Skeletal muscle satellite cell (primary cell): ENCODE results near the gene PITPNM3.

Source experiments
- H3K27me3 ChIP-seq: 2 replicates; pipeline ENCODE4 v1.7.0; 2013; ENCODE audit warnings: low read length; ENCODE audit not compliant: control insufficient read depth, insufficient read depth
- H3K36me3 ChIP-seq: 2 replicates; pipeline ENCODE4 v1.7.0; 2013; ENCODE audit warnings: mild to moderate bottlenecking, control low read depth, low read length; ENCODE audit not compliant: insufficient read depth
- H3K4me1 ChIP-seq: 2 replicates; pipeline ENCODE4 v1.7.0; 2013; ENCODE audit warnings: low read length; ENCODE audit not compliant: control insufficient read depth, insufficient read depth
- H3K4me2 ChIP-seq: 2 replicates; pipeline ENCODE4 v1.7.0; 2013; ENCODE audit warnings: mild to moderate bottlenecking, low read length
- H3K4me3 ChIP-seq: 2 replicates; pipeline ENCODE4 v1.7.0; 2013; ENCODE audit warnings: low read length
- H3K9ac ChIP-seq: 2 replicates; pipeline ENCODE4 v1.7.0; 2013; ENCODE audit warnings: mild to moderate bottlenecking, low read depth, low read length, moderate library complexity
- H3K9me3 ChIP-seq: replicated peaks from 2 replicates; pipeline ENCODE4 v1.7.0; 2013; ENCODE audit warnings: mild to moderate bottlenecking, control low read depth, low read length

The PITPNM3 gene

DNA sequence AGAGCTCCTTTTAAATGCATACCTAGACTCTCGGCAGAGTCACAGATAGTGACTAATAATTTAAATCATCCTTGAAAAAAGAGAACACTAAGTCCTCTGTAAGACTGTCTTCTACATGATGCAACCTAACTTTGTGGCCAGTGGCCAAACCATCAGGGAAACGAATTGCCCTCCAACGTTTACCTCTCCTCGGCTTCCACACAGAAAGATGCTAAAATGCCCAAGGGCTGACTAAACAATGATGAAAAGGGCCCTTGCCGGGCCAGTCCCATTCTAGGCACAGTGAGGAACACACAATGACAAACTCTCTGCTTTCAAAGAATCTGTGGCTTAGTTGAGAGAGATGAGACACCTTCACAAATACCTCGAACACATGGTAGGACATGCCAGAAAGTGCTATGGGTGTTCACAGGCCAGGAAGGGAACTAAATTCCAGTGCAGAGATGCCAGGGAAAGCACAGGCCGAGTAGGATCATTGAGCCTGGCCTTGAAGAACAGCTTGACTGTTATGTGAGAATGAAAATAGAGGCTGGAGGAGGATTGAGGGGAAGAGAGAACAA, 35.3 kb upstream of the PITPNM3 start:
- H3K27me3 ChIP-seq = no peaks in the 10 kb centered on the region
- no peak overlapping the region for H3K9ac ChIP-seq
- peak overlapping the region; percentile 56 for H3K4me2 ChIP-seq
- no peaks in the 10 kb centered on the region for H3K9me3 ChIP-seq
- H3K4me1 ChIP-seq = peaks cover 34% of the 10 kb centered on the region
- H3K4me3 ChIP-seq = peak overlapping the region; percentile 8
- peaks cover 52% of the 10 kb centered on the region for H3K36me3 ChIP-seq

DNA sequence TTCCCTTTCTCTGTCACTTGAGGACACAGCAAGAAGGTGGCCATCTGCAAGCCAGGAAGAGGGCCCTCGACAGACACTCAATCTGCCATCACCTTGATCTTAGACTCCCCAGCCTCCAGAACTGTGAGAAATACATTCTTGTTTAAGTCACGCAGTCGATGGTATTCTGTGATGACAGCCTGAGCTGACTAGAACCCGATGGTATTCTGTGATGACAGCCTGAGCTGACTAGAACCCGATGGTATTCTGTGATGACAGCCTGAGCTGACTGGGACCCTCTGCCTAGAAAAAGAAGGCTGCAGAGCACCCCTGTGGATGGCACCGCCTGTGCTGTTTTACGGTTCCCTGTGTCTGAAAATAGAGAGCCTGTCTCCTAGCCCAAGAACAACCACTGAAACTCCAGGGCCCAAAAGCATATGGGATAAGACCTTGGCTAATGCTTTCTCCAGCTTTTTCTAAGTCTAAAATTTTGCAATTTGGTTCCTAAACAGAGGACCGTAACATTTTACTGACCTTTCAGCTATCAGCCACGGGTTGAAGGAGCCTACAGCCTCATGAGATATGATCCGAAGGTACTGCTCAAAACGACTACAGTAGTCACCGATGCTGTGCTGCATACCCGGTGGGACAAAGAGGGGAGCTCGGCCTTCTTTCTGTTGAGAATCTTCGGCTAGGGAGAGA, 33.1 kb upstream of the PITPNM3 start:
- H3K4me3 ChIP-seq = no peak overlapping the region
- peaks cover 3% of the 10 kb centered on the region for H3K9me3 ChIP-seq
- peaks cover 63% of the 10 kb centered on the region for H3K36me3 ChIP-seq
- H3K27me3 ChIP-seq = no peaks in the 10 kb centered on the region
- no peak overlapping the region for H3K9ac ChIP-seq
- H3K4me2 ChIP-seq = no peak overlapping the region
- peaks cover 21% of the 10 kb centered on the region for H3K4me1 ChIP-seq

- H3K9me3 ChIP-seq = peaks cover 10% of the 10 kb centered on the region
- no peak overlapping the region for H3K4me3 ChIP-seq
- no peak overlapping the region for H3K9ac ChIP-seq
- H3K4me1 ChIP-seq = peaks cover 21% of the 10 kb centered on the region
- peaks cover 75% of the 10 kb centered on the region for H3K36me3 ChIP-seq
- H3K4me2 ChIP-seq = no peak overlapping the region
- H3K27me3 ChIP-seq = no peaks in the 10 kb centered on the region
These were observed 31.8 kb upstream of the PITPNM3 start for GRCh38 chr17:6588165-6588564.

DNA sequence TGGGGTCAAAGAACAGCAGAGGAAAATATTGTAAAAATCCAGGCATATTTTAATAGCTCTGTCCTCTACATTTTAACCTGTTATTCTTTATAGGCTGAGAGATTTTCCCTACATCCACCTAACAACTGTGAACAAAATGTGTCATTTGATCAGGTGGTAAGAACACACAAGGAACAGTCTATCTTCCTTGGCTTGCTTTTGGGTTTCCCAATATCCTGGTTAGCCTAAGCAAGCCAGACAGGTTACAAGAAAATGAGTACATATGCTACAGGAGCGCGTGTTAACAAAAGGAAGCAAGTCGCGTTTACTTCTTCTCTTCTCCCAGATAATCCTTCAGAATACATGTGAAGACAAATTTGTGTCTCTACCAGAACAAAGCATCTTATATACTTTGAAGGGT, 31.0 kb upstream of the PITPNM3 start:
- H3K4me2 ChIP-seq = no peak overlapping the region
- H3K4me1 ChIP-seq = peaks cover 18% of the 10 kb centered on the region
- no peak overlapping the region for H3K4me3 ChIP-seq
- no peaks in the 10 kb centered on the region for H3K27me3 ChIP-seq
- peaks cover 80% of the 10 kb centered on the region for H3K36me3 ChIP-seq
- no peak overlapping the region for H3K9ac ChIP-seq
- H3K9me3 ChIP-seq = peaks cover 10% of the 10 kb centered on the region

GRCh38 chr17:6583411-6583810, 27.1 kb upstream of the PITPNM3 start:
- Histone ChIP-seq H3K27me3 (no peaks in the 10 kb centered on the region), H3K9me3 (peaks cover 10% of the 10 kb centered on the region), H3K4me3 (no peak overlapping the region), H3K4me1 (no peaks in the 10 kb centered on the region), H3K4me2 (no peak overlapping the region), H3K36me3 (peaks cover 66% of the 10 kb centered on the region), H3K9ac (no peak overlapping the region)

- Histone ChIP-seq H3K4me2 (no peak overlapping the region), H3K9ac (no peak overlapping the region), H3K36me3 (peaks cover 55% of the 10 kb centered on the region), H3K4me1 (peaks cover 7% of the 10 kb centered on the region), H3K4me3 (no peak overlapping the region), H3K27me3 (no peaks in the 10 kb centered on the region), H3K9me3 (peaks cover 6% of the 10 kb centered on the region)
These were observed 24.3 kb upstream of the PITPNM3 start for GRCh38 chr17:6580625-6581024.

- Histone ChIP-seq H3K9me3 (peaks cover 3% of the 10 kb centered on the region), H3K9ac (no peak overlapping the region), H3K4me2 (no peak overlapping the region), H3K4me3 (no peak overlapping the region), H3K4me1 (peaks cover 23% of the 10 kb centered on the region), H3K27me3 (no peaks in the 10 kb centered on the region), H3K36me3 (peaks cover 34% of the 10 kb centered on the region)
These were observed 22.1 kb upstream of the PITPNM3 start for GRCh38 chr17:6578491-6578890.

- peaks cover 23% of the 10 kb centered on the region for H3K4me1 ChIP-seq
- no peaks in the 10 kb centered on the region for H3K9me3 ChIP-seq
- H3K9ac ChIP-seq = no peak overlapping the region
- no peaks in the 10 kb centered on the region for H3K27me3 ChIP-seq
- H3K4me3 ChIP-seq = no peak overlapping the region
- no peak overlapping the region for H3K4me2 ChIP-seq
- peaks cover 27% of the 10 kb centered on the region for H3K36me3 ChIP-seq
These were observed 21.4 kb upstream of the PITPNM3 start for GRCh38 chr17:6577686-6578263.

DNA sequence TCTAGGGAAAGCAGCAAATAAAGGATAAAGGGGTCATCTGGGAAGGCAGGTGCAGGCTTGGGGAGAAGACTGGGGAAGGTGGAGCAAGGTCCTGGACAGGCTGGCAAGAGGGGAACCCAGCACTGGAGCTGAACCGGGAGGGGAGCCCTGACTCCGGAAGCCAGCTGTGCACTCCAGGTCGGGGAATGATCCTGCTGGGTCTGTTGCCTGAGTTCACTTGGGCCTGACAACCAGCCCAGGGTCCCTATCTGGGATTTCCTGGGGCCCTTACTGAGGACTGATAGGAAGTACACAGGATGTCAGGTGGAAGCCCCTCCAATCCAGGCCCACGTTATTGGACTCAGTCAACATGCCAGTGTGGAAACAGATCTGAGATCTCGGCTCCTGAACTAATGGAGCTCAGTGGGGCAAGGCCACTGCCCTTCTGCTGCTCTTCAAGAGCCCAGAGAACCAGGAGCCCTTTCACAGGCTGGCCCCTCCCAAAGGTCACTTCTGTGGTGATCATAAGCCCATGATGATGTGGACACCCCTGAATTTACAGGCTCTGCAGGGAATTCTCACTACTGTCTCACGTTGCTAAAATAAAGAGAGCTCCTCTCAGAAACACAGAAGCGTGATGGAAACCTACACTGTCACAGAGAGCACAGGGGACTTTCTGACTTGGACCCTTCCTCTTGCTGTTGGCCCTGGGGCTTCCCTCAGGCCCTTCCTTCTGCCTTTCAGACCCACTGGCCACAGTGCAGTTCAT, 19.9 kb upstream of the PITPNM3 start:
- no peak overlapping the region for H3K9ac ChIP-seq
- peaks cover 23% of the 10 kb centered on the region for H3K36me3 ChIP-seq
- no peaks in the 10 kb centered on the region for H3K27me3 ChIP-seq
- no peaks in the 10 kb centered on the region for H3K9me3 ChIP-seq
- H3K4me3 ChIP-seq = no peak overlapping the region
- peak overlapping the region; percentile 53 for H3K4me2 ChIP-seq
- peaks cover 23% of the 10 kb centered on the region for H3K4me1 ChIP-seq

- no peaks in the 10 kb centered on the region for H3K27me3 ChIP-seq
- peak overlapping the region; percentile 53 for H3K4me2 ChIP-seq
- H3K36me3 ChIP-seq = peaks cover 23% of the 10 kb centered on the region
- H3K9me3 ChIP-seq = no peaks in the 10 kb centered on the region
- H3K9ac ChIP-seq = peak overlapping the region; percentile 21
- H3K4me1 ChIP-seq = peaks cover 23% of the 10 kb centered on the region
- peak overlapping the region; percentile 33 for H3K4me3 ChIP-seq
These were observed 19.2 kb upstream of the PITPNM3 start for GRCh38 chr17:6575596-6575988.

- Histone ChIP-seq H3K27me3 (no peaks in the 10 kb centered on the region), H3K4me2 (peak overlapping the region; percentile 53), H3K9ac (peak overlapping the region; percentile 21), H3K4me1 (peaks cover 23% of the 10 kb centered on the region), H3K36me3 (peaks cover 23% of the 10 kb centered on the region), H3K4me3 (peak overlapping the region; percentile 33), H3K9me3 (no peaks in the 10 kb centered on the region)
These were observed 18.6 kb upstream of the PITPNM3 start for GRCh38 chr17:6574687-6575595.
